Measurements from ENCODE around the gene SETBP1. TPM values are rescaled to one million over a fixed set of nuclear protein-coding genes. Genes with fewer than 3 reads are reported as not detected.

SETBP1 gene
- total and polyA plus RNA-seq, 2 of the 13 experiments (the other 11 are each of a cell fraction or from before 2014, with no cell fraction given), result 0.18 to 0.65 TPM

DNA sequence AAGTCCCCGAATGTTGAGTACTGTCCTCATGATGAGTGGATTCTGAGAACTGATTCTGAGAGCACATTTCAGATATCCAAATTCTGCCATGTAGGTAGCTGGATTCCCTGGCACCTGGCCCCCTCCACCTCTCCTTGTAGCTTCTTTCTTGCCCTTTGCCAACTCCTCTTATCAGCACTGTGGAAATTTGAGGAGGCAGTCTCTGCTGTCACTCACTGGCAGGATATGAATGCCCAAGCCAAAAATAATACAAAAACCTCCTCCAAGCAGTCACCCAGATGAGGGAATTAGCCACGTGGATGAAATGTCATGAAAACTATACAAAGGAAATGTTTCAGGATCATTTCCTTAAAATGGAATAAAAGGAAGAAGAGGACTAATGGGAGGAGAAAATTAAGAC lies 276.8 kb downstream of the SETBP1 start:
- in situ Hi-C loops (cut with HindIII; ENCODE audit: extremely low pct_ligation_motif_present, low pct_unique_long_range_greater_than_20kb) (no loop called here), intact Hi-C loops (cut with micrococcal nuclease; ENCODE audit: unreplicated experiment) (no loop called here)
- ATAC-seq (no peak), DNase-seq (ENCODE audit: low spot score) (no peak), FAIRE-seq (no peak)
- BruUV-seq (replicated peaks), result no TSS peak
- CTCF ChIA-PET (ENCODE audit: low intra/inter-chr PET ratio, low total read pairs), result no interaction called here
- Histone ChIP-seq H3K27me3 (ENCODE audit: control insufficient read depth in 1 of 2, insufficient read depth in 2 of 2, low read length in 2 of 2) (no peaks in the 10 kb centered on the region), H4K20me1 (ENCODE audit: insufficient read depth, low read length) (no peaks in the 10 kb centered on the region), H3K36me3 (replicated peaks in 1 of 2; ENCODE audit: control insufficient read depth in 1 of 2, insufficient read depth in 2 of 2, low read length in 2 of 2) (no peaks in the 10 kb centered on the region), H3K4me1 (ENCODE audit: insufficient read depth, low read length) (no peaks in the 10 kb centered on the region), H3K27ac (ENCODE audit: extremely low read length, insufficient read depth, low read length) (no peak overlapping the region), H3K9ac (ENCODE audit: insufficient read depth, low read depth, low read length) (no peak overlapping the region), H2AFZ (ENCODE audit: low read length) (no peak overlapping the region), H3K79me2 (ENCODE audit: insufficient read depth, low read length) (no peaks in the 10 kb centered on the region), H3K4me3 (replicated peaks in 1 of 3; ENCODE audit: insufficient read depth in 1 of 3, low read depth in 2 of 3, low read length in 3 of 3) (no peak overlapping the region), H3K4me2 (ENCODE audit: low read depth, low read length) (no peak overlapping the region), H3K9me3 (ENCODE audit: low read length) (peaks cover 4% of the 10 kb centered on the region; the same call in 1 of the 2 replicates)
- 16% methylated on average over 2 of the region's 2 CpGs for WGBS (ENCODE audit: low lambda C conversion rate)
- POLR2A ChIA-PET, result no interaction called here
- no peak for TF ChIP-seq PRPF4 (IDR thresholded peaks at IDR 0.05; ENCODE audit: low read depth, low read length, poor library complexity, severe bottlenecking)
- TF ChIP-seq ZNF746 (CRISPR knock-in tag; IDR thresholded peaks at IDR 0.05), result no peak
- TF ChIP-seq ARNT (IDR thresholded peaks at IDR 0.05), result no peak
- TF ChIP-seq, protein P1, sequence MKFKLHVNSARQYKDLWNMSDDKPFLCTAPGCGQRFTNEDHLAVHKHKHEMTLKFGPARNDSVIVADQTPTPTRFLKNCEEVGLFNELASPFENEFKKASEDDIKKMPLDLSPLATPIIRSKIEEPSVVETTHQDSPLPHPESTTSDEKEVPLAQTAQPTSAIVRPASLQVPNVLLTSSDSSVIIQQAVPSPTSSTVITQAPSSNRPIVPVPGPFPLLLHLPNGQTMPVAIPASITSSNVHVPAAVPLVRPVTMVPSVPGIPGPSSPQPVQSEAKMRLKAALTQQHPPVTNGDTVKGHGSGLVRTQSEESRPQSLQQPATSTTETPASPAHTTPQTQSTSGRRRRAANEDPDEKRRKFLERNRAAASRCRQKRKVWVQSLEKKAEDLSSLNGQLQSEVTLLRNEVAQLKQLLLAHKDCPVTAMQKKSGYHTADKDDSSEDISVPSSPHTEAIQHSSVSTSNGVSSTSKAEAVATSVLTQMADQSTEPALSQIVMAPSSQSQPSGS (CRISPR knock-in tag; IDR thresholded peaks at IDR 0.05), result no peak
- no peak for TF ChIP-seq SRF (IDR thresholded peaks at IDR 0.05; ENCODE audit: low read depth, low read length)
- no peak for TF ChIP-seq ZNF205 (CRISPR knock-in tag; IDR thresholded peaks at IDR 0.05)
- TF ChIP-seq, protein P2, sequence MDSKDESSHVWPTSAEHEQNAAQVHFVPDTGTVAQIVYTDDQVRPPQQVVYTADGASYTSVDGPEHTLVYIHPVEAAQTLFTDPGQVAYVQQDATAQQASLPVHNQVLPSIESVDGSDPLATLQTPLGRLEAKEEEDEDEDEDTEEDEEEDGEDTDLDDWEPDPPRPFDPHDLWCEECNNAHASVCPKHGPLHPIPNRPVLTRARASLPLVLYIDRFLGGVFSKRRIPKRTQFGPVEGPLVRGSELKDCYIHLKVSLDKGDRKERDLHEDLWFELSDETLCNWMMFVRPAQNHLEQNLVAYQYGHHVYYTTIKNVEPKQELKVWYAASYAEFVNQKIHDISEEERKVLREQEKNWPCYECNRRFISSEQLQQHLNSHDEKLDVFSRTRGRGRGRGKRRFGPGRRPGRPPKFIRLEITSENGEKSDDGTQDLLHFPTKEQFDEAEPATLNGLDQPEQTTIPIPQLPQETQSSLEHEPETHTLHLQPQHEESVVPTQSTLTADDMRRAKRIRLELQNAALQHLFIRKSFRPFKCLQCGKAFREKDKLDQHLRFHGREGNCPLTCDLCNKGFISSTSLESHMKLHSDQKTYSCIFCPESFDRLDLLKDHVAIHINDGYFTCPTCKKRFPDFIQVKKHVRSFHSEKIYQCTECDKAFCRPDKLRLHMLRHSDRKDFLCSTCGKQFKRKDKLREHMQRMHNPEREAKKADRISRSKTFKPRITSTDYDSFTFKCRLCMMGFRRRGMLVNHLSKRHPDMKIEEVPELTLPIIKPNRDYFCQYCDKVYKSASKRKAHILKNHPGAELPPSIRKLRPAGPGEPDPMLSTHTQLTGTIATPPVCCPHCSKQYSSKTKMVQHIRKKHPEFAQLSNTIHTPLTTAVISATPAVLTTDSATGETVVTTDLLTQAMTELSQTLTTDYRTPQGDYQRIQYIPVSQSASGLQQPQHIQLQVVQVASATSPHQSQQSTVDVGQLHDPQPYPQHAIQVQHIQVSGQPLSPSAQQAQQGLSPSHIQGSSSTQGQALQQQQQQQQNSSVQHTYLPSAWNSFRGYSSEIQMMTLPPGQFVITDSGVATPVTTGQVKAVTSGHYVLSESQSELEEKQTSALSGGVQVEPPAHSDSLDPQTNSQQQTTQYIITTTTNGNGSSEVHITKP (CRISPR knock-in tag; IDR thresholded peaks at IDR 0.05; ENCODE audit: low read depth), result no peak
- TF ChIP-seq TFE3 (CRISPR knock-in tag; IDR thresholded peaks at IDR 0.05), result no peak
- no peak for TF ChIP-seq ZSCAN9 (CRISPR knock-in tag; IDR thresholded peaks at IDR 0.05; ENCODE audit: borderline replicate concordance)
- no peak for TF ChIP-seq ZNF747 (CRISPR knock-in tag; IDR thresholded peaks at IDR 0.05; ENCODE audit: borderline replicate concordance)
- TF ChIP-seq NBN (conservative IDR thresholded peaks at IDR 0.05), result no peak
- TF ChIP-seq, protein P3, sequence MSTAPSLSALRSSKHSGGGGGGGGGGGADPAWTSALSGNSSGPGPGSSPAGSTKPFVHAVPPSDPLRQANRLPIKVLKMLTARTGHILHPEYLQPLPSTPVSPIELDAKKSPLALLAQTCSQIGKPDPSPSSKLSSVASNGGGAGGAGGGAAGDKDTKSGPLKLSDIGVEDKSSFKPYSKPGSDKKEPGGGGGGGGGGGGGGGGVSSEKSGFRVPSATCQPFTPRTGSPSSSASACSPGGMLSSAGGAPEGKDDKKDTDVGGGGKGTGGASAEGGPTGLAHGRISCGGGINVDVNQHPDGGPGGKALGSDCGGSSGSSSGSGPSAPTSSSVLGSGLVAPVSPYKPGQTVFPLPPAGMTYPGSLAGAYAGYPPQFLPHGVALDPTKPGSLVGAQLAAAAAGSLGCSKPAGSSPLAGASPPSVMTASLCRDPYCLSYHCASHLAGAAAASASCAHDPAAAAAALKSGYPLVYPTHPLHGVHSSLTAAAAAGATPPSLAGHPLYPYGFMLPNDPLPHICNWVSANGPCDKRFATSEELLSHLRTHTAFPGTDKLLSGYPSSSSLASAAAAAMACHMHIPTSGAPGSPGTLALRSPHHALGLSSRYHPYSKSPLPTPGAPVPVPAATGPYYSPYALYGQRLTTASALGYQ (CRISPR knock-in tag; IDR thresholded peaks at IDR 0.05), result no peak
- TF ChIP-seq TCF7 (IDR thresholded peaks at IDR 0.05; ENCODE audit: low read depth), result no peak
- TF ChIP-seq, protein P4, sequence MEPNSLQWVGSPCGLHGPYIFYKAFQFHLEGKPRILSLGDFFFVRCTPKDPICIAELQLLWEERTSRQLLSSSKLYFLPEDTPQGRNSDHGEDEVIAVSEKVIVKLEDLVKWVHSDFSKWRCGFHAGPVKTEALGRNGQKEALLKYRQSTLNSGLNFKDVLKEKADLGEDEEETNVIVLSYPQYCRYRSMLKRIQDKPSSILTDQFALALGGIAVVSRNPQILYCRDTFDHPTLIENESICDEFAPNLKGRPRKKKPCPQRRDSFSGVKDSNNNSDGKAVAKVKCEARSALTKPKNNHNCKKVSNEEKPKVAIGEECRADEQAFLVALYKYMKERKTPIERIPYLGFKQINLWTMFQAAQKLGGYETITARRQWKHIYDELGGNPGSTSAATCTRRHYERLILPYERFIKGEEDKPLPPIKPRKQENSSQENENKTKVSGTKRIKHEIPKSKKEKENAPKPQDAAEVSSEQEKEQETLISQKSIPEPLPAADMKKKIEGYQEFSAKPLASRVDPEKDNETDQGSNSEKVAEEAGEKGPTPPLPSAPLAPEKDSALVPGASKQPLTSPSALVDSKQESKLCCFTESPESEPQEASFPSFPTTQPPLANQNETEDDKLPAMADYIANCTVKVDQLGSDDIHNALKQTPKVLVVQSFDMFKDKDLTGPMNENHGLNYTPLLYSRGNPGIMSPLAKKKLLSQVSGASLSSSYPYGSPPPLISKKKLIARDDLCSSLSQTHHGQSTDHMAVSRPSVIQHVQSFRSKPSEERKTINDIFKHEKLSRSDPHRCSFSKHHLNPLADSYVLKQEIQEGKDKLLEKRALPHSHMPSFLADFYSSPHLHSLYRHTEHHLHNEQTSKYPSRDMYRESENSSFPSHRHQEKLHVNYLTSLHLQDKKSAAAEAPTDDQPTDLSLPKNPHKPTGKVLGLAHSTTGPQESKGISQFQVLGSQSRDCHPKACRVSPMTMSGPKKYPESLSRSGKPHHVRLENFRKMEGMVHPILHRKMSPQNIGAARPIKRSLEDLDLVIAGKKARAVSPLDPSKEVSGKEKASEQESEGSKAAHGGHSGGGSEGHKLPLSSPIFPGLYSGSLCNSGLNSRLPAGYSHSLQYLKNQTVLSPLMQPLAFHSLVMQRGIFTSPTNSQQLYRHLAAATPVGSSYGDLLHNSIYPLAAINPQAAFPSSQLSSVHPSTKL (CRISPR knock-in tag; IDR thresholded peaks at IDR 0.05), result no peak
